GM04503 (cell line): ENCODE data around the gene KCNK10.

ENCODE experiments used
- DNase-seq: peaks from one replicate; pipeline ENCODE4 v3.0.0-alpha.2; 2012; ENCODE audit warnings: low read depth

KCNK10 gene

DNA sequence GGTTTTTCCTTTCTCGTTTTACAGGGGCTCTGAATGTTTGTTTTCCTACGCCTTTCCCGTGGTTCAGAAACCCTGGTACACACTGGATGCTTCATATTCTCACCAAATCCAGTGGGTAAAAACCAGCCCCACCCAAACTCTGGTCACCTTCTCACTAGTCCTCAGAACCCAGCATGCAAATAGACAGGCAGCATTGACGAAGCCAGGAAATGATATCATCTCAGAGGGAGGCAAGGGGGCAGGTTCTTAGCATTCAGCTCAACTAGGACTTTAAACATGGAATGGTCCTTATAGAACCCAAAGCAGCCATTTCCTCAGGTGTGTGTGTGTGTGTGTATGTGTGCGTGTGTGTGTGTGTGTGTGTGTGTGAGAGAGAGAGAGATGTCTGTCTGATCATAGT is 142.0 kb downstream of the KCNK10 start:
- no peak for DNase-seq

DNA sequence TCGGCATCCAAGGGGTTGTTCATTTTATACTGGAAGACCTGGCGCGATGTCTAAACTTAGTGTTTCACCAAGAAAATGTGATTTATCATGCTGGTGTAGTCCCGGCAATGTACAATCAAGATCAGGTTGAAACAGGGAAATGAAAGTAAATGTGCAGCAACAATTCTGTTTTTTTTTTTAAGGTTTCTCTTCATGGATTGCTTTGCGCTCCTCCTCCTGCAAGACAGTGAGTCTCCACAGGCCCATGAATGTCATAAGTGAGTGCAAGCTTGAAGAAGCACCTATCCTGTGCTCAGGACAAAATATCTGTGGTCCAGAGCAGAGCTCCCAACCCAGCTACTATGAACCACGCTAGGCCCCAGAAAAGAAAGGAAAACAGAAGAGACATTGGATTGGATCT is 143.4 kb downstream of the KCNK10 start:
- no peak for DNase-seq

DNA sequence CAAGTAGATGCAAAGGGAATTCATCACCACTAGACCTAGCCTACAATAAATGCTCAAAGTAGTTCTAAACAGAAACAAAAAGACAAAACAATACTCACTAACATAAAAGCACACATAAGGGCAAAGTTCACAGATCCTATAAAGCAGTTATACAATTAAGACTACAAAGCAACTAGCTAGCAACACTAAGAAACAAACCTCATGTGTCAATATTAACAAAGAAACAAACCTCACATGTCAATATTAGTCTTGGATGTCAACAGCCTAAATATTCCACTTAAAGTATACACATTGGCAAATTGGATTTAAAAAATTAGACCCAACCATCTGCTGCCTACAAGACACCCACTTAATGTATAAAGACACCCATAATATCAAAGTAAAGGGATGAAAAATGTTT is 152.7 kb downstream of the KCNK10 start:
- DNase-seq, result no peak

DNA sequence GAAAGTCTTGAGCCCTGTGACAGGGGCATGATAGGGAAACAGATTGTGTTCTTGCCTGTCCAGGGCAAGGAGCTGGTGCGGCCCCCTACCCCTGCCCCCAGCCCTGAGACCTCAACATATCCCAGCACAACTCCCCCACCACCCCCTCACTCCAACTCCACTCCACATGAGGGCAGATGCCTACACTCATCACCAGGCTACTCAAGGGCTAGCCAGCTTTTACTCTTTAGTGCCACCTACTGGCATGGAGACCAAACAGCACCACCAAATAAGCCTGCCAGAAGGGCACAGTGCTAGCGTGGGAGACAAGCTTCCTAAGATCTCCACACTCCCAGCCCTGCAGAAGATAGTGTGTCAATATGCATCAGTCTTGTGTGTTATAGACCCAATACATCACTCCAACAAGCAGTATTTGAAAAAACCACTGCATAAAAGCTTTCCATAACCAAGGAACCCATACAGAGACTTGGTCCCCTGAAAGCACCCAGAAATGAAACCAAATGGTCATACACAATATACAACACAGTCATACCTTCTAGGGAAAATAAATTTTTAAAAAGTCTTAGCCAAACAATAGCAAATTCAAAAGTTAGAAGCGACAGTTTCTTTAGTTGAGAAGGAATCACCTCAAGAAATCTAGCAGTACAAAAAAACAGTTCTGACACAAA is 154.4 kb downstream of the KCNK10 start:
- no peak for DNase-seq

DNA sequence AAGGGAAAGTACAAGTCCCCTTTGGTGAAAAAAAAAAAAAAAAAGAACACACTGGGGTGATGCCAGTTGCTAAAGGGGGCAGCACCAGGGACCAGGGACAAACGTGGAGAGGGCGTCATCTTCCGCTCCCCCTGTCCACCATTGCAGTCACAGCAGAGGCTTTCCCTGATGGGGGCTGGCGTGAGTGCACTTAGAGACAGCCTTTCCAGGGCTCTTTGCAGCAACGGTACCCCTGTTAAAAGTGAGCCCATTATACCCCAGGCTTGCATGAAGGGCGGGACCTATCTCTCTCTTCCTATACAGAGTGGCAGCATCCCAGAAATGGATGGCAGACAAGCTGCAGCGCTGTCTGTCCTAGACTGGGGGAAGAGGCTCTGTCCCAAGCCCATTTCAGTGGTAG is 155.0 kb downstream of the KCNK10 start:
- no peak for DNase-seq

DNA sequence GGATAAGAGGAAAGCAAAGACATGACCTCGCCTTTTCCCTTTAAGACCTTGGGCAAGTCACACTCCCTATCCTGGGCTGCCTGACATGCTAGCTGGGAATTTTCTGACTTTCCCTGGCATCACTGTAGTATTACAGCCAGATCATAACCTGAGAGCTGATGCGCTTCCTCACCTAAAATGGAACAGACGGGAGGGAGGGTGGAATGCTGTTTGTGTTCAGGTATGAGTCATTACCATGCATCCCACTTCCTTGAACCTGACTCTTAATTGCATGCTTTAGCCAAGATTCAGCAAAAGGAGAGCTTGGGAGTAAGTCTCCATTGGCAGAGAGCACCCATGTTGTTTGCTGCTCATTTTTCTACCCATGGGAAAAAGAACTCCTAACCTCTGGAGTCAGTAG is 156.5 kb downstream of the KCNK10 start:
- no peak for DNase-seq

DNA sequence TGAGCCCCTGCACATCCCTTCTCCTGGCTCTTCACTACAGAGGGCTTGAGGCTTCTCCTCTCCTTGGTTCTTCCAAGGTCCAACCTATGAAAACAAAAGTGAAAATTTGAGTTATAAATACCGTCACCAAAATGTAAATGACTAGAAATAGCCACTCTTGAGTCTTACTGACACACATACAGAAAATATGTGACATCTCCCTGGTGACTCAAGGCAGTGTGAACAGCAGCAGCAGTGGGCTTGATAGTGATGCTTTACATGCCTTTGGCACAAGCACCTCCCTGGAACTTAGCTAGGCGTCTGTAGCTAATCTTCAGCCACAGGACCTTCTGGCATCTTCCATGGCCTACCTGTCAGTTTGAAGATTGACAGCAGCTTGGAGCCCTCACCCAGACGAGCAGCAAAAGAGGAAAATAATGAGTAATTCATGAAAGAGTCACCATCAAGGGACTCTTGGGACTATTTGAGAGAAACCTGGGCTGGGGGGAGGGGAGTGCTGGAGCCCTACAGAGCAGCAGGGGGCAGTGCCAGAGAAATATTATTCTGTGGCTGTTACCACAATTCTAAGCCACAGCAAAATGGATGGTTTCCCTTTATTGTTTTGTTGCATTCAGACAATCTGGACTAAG is 158.0 kb downstream of the KCNK10 start:
- no peak for DNase-seq

DNA sequence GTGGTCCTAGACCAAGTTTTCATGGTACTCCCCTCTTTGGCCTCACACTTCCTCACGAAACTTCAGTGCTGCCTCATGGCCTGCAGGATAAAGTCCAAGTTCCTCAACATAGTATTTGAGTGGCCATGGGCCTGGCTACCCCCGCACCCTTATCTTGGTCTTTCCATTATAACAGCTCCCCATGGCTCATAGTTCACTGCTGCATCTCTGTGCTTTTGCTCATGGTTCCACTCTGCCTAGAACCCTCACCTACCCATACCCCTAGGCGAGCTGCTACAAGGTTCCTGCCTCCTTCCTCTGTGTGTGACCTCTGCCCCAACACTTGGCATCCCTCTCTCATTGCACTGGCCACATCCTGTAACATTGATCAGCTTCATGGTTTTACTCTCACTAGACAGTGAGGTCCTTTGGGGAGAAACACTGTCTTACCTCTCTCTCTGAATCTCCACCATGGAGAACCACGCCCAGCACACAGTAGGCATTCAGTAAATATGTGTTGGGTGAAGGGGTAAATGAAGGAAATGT is 159.3 kb downstream of the KCNK10 start:
- no peak for DNase-seq

DNA sequence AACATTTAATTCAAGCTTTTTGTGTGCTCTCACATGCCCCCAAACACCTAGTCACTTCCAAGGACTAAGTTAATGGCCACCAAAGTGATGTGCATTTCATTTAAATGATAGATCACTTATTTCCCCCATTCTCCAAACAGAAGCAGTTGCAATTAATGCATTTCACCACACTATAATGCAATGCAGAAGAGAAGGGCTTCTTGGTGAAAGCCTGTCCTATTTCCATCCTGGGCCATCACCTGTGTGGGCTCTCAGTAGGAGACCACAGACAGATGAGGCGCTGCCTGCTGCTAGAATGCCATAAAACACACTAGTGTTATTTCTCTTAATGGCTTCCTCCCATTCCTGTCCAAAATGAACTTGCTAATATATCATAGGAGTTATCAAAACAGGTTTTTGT is 166.9 kb downstream of the KCNK10 start:
- no peak for DNase-seq

DNA sequence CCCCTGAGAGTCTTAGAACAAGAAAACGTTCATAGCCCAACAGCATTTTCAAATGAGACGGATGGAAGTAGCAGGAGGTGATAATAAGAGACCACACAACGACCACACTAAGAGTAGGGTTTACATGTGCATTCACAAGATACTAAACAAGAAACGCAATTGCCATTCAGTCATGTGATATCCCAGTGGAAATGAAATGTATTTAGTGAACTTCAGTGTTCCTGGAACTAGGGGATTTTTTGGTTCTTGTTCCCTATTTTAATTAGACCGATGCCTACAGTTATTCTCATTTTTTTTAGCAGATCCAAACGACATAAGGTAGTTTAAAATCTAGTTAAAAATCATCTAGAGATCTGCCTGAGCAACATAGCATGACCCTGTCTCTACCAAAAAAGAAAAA is 168.1 kb downstream of the KCNK10 start:
- no peak for DNase-seq

DNA sequence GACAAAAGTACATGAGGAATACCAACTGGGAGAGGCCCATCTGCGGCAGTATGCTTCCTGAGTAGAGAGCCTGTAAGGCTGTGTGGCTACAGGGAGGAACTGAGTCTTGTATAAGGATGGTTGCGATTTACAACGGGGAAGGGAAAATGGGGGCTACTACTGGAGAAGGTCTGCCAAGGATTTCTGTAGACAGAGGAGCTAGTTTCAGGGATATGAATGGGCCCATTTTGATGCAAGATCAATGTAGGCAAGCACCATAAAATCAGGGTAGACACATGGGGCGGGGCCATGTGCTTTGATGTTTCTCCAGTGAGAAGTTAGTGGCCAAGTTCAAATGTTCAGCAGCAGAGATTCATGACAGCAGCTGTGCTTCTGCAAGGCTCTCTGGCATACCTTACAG is 168.7 kb downstream of the KCNK10 start:
- DNase-seq, result no peak

DNA sequence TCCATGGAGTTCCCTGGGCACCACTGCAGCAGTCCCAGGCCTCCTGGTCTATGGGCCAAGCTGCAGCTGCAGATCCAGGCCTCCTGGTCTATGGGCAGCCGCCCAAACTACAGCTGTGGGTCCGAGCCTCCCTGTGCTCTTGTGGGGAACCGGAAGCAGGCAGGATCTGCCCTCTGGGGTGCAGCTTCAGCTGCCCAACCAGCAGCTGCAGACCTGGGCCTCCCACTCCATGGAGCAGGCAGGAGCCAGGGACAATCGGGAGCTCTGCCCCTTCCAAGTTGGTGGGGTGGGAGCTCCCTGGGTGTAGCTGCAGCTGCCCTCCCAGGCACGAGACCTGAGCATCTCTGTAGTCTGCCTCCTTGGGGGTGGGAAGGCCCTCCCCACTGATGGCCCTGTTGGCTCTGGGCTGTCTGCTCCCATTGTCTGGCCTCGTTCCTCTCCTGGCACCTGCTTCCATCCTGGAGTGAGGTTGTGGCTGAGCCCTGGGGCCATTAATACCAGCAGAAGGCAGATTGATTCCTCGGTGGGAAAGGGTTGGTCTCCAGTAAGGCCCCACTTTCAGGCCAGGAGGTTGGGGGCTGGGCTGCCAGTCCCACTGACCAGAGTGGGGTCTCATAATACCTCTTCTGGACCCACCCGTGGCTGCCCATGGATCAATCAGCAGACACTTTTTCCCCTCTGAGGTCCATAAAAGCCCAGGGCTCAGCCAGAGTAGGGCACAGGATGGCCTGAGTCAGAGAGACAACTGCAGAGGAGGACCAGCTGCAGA is 176.0 kb downstream of the KCNK10 start:
- DNase-seq, result no peak

DNA sequence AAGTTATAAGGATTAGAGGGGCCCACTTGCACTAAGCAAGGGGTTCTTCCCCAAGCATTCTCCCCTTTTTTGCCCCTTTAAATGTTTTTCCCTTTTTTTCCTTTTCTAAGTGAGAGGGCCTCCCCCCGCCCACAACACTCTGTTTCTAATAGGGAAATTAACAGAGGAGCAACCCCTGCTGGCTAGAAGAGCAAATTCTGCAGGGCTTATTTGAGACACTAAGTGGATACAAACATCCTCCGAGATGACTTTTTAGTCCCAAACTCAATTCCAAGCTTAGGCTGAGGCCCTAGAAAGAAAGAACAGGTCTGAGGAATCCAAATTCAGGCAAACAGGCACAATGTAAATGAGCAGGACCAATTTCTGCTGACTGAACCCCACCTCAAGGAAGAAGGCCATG is 179.3 kb downstream of the KCNK10 start:
- no peak for DNase-seq

DNA sequence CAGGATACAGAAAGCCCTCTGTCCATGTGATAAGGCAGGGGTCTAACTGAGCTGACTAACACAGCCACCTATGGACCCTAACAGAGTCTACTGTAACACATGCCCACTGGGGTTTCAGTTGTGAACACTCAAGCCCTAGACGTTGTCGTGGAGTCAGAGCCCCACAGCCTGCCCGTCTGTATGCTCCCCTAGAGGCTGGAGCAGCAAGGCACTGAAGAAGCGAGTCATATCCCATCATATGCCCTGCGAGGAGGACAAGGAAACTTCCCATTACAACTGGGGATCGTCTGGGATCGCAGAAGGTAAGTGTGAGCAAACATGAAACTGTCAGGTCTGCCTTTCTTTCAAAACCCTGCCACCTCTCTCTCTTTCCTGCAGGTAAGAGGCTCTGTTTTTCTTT is 180.1 kb downstream of the KCNK10 start:
- no peak for DNase-seq

DNA sequence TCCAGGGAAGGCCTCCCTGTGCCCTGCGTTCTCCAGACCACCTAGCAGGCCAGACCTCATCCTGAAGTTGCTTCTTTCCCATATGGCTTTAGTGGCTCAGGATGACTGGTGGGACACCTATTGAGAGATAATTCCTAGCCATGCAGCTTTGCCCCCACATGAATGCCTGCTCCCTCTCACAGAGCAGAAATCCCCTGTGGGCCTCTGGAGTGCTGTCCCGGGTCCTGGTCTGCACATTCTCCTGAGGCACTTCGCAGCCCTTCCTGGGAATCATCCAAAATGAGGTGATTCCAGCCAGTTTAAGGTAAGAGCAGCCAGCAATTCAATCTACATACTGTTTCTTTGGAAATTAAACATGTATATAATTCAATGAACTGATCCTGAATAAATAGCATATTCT is 182.2 kb downstream of the KCNK10 start:
- no peak for DNase-seq

DNA sequence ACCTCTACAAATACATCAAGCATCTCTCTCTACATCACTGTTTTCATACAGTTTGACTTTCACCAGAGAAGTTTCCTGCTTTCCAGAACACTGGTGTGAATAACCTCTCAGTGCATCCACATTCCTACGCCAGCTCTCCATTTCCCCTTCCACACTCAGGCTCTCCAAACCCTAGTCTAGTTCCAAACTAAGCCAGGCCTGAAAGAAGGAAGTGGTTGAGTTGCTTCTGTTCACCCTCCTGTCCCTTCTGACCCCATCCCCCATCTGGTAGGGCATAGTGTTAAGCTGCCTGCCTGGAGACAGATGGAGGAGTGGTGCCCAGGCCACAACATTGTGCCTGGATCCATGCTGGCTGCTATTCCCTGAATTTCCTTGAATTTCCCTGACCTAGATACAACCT is 185.7 kb downstream of the KCNK10 start:
- no peak for DNase-seq
